HG03571 (cell line): Measurements from ENCODE around the gene PTPMT1.
A peak's percentile ranks its signal among the peaks of the same experiment; 100 is the strongest.
"Not testable (repeated sequence)": the region's sequence is repeated elsewhere in the genome, so short reads cannot be mapped to it uniquely, and the experiment has no call there.

Experiments used
- ATAC-seq: cut with Tn5 transposase; IDR thresholded peaks from one replicate; pipeline ENCODE4 v1.9.1; 2021; ENCODE audit not compliant: unreplicated experiment

PTPMT1 gene, protein sequence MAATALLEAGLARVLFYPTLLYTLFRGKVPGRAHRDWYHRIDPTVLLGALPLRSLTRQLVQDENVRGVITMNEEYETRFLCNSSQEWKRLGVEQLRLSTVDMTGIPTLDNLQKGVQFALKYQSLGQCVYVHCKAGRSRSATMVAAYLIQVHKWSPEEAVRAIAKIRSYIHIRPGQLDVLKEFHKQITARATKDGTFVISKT

DNA sequence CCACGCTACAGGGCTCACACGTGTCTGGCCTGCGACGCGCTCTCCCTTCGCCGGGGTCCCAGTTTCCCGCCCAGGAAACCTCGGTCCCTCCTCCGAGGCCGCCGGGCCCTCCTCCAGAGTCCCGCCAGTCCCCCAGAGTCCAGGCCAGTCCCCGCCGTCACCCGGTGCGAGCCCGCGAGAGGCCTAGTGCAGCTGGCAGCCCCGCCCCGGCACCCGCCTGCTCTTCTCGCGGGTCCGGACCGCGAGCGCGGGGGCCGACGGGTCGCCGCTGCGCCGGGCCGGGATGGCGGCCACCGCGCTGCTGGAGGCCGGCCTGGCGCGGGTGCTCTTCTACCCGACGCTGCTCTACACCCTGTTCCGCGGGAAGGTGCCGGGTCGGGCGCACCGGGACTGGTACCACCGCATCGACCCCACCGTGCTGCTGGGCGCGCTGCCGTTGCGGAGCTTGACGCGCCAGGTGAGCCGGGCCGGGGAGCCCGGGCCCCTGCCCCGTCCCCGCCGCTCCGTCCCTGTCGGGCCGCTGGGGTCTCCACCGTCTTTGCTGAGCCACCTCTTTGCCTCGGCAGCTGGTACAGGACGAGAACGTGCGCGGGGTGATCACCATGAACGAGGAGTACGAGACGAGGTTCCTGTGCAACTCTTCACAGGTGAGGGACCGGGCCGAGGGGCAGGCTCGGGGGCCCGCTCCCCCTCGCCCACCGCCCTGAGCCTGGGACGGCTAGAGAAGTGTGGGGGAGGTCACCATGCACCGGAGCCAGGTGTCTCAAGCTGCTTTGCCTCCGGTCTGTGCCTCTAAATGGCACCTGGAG lies at the start of gene PTPMT1:
TSS of gene PTPMT1 (plus strand) at position 260 of the 809 bp plus-strand sequence. CDS start at position 284, 24 bp downstream.
- ATAC-seq, result peak; percentile 87

DNA sequence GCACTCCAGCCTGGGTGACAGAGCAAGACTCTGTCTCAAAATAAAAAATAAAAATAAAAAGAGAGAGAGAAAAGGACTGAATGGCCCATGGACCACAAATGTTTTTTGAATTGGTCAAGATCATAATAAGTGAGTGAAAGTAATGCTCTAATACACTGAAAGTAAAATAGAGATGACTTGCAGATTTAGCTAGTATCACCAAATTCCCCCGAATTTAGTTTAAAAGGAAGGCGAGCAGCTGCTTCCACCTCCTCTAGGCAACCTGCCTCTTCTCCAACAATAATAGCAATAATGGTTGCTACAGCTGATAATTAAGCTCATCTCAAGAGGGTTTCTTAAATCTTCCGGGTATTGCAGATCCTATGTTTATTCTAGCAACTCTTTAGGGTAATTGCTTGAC lies 49.2 kb upstream of the PTPMT1 start:
- ATAC-seq, result no peak

DNA sequence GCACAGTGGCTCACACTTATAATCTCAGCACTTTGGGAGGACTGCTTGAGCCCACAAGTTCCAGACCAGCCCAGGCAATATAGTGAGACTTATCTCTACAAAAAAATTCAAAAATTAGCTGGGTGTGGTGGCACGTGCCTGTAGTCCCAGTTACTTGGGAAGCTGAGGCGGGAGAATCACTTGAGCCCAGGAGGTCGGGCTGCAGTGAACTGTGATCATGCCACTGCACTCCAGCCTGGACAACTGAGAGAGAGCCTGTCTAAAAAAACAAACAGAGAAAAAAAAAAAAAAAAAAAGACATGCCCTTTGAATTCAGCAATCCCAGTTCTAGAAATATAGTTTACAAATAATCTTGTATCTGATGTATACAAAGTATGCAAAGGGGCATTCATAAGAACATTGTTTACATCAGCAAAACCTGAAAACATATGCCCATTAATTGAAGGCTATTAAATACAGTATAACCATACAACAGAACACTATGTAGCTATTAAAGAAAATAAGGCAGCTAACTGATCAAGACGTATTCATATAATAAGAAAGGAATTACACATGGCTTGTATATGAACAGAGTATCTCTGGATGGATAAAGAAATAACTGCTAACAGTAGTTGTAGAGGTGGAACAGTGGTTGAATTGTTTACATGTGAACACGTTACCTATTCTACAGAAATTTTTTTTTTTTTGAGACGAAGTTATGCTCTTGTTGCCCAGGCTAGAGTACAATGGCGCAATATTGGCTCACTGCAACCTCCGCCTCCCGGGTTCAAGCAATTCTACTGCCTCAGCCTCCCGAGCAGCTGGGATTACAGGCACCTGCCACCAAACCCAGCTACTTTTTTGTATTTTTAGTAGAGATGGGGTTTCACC lies 48.2 kb upstream of the PTPMT1 start:
- no peak for ATAC-seq

DNA sequence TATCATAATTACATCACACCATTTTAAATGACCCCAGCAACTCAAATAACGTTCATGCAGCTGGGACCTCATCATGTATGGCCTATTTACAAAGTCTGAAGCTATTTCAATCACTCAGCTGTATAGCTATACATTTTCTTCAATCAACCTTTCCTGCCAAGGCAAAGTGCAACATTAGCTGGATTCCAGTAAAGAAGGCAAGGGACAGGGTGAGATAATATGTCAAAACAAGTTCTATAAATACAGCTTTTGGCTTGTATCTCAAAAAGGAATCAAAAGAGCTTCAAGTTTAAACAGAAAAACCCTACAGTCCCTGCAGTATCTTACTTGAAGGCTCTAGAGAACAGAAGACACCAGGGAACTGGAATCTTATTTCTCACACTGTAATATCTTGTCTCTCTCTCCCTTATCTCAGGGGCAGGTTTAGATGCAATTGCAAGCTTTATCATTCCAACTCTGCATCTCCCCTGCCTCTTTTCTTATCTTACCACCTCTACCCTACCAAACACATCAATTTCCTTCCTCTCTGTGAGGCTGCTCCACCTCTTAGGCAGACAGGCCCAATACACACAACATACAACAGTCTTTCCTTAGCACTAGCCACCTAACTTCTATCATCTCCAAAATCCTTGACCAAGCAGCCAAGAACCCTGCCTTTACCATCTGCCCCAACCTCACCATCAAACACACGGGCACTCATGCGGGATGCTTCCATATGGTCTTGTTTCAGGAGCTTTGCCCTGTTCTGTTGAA lies 47.0 kb upstream of the PTPMT1 start:
- ATAC-seq, result no peak

DNA sequence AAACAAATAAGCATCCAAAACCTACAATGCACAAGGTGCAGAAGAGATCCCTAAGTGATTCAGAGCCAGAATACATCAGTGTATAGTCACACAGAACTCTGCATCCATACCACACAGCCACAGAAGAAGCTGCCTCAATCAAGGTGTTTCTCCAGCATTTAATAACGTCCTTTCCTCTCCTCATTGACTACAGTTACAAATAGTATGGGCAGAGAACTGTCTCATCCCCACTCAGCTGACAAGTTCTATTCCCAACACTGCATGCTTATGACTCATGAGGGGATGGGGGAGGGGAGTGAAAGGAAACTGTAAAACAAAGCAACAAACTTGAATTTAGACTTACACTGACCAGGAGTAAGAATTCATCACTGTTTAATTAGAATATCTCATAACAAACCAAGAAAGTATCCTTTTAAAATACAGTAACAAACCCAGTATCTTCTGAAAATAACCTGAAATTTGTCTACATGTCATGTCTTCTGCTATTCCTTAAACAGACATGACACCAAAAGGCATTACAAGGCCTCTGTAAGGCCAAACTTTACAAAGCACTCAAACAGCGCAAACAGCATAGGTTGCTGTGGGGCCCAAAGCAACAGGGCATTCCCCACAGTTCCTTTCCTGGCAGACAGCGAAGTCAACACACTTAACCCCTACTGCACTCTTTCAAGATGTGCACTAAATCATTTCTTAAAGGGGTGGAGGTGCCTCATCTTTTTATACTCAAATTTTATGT lies 41.7 kb upstream of the PTPMT1 start:
- ATAC-seq, result no peak

DNA sequence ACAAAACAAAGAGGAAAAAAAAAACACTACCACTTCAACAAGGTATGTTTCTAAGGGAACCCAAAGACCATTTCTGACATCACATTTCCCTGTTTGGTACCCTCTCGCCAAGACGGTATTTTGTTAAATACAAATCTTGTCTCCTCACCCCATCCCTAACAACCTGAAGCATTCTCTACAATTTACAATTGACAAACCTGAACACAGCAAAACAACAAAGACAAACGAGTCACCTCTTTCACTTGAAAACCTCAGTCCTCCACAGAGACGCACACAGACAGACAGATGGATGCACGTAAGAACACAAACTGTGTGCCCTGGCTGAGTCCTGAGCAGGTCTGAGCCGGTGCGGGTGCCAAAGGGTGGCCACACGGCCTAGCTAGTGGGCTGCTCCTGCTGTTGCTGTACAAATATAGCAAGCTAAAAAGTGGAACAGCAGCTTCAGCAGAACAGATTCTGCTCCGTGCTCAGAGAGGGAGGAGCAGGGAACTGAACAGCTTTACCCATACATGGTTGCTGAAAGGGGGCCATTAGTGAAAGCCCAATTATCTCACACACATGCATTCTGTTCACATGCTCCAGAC lies 41.0 kb upstream of the PTPMT1 start:
- no peak for ATAC-seq

DNA sequence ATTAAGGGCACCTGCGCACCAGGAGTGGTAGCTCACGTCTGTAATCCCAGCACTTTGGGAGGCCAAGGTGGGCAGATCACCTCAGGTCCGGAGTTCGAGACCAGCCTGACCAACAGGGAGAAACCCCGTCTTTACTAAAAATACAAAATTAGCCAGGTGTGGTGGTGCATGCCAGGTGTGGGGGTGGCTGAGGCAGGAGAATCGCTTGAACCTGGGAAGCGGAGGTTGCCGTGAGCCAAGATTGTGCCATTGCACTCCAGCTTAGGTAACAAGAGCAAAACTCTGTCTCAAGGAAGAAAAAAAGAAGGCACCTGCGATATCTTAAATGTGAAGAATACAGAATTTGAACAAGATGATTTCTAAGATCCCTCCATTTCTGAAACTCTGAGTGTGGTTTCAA lies 39.4 kb upstream of the PTPMT1 start:
- ATAC-seq, result not testable (repeated sequence)

DNA sequence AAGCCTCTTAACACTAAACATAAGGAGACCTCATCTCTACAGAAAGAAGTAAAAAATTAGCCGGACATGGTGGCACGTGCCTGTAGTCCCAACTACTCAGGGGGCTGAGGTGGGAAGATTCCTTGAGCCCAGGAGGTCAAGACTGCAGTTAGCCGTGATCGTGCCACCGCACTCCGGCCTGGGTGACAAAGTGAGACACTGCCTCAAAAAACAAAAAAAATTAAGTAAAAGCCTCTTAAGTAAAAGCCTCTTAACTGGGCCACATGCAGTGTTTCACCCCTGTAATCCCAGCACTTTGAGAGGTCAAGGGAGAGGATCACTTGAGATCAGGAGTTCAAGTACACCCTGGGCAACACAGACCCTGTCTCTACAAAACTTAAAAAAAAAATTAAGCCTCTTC lies 38.2 kb upstream of the PTPMT1 start:
- ATAC-seq, result no peak

DNA sequence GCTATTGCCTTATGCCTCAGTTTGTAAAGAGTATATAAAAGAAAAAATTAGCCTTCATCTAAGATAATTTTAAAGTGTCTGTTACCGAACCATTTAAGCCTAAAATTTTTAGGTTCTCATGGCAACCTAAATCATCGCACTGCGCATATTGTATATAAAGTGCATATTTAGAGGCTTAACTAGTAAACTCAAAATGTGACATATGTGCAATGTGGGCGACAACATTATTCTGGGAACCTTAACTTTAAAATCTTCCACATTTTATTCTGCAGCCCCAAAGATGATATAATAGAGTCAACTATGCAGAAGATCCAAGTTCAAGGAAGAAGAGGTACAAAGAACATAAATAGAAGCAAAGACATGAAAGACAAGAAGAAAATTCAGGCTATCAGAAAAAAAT lies 35.4 kb upstream of the PTPMT1 start:
- ATAC-seq, result no peak

DNA sequence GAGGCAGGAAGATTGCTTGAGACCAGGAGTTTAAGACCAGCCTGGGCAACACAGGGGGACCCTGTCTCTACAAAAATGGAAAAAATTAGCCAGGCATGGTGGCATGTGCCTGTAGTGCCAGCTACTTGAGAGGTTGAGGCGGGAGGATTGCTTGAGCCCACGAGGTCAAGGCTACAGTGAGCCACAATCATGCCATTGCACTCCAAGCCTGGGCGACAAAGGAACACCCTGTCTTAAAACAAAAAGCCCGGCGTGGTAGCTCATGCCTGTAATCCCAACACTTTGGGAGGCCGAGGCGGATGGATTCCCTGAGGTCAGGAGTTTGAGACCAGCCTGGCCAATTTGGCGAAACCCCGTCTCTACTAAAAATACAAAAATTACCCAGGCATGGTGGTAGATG lies 34.7 kb upstream of the PTPMT1 start:
- not testable (repeated sequence) for ATAC-seq

DNA sequence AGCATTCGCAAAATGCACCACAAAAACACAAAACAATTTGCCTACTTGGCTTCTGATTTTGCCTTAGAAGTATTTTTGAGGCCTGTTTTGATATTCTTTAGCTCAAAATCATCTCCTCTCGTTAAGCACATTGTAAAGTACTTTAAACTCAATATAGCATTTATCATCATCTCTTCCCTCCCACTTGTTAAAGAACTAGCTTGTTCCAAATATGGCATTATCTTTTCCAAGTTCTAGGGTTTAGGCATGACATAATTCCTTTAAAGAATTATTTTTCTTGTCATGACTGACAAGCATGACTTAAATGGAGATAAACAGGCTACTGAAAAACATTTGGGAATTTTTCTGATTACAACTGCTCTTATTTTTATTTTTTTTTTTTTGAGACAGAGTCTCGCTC lies 33.7 kb upstream of the PTPMT1 start:
- no peak for ATAC-seq

DNA sequence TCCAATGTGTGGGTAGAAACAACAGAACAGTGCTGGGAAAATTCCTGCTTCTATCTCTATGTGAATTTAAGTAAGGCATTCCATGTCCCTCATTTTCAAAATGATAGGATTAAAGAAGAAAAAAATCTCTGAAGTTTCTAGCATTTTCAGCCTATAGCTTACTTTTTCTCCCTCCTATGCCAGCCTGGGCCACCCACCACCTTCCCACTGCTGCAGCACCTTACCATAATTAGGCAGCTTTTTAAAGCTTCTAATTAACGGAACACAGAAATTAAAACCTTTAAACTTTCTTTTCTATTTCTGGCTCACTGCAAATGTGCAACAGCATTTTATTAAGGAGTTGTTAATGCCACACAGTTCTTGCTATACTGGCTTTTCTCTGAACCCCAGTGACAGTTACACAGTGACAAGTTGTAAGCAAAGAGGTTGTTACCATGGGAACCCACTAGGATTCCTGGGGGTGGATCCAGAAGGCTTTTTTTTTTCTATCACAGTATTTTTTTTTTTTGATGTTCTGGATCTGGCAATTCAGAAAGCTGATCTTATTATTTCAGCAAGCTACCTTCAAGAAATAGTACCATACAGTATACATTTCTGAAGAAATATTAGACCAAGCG lies 32.7 kb upstream of the PTPMT1 start:
- ATAC-seq, result no peak

DNA sequence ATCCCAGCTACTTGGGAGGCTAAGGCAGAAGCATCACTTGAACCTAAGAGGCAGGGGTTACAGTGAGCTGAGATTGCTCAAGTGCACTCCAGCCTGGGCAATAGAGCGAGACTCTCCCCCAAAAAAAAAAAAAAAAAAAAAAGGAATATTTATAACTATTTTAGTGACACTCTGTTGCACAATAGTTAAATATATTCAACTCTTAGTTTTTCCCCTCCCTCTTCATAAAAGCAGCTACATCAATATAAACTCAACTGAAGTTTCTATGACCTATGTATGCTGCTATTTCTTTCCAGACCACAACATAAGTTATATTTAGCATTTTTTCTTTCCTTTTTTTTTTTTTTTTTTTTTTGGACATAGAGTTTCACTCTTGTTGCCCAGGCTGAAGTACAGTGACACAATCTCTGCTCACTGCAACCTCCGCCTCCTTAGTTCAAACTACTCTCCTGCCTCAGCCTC lies 31.7 kb upstream of the PTPMT1 start:
- ATAC-seq, result no peak

DNA sequence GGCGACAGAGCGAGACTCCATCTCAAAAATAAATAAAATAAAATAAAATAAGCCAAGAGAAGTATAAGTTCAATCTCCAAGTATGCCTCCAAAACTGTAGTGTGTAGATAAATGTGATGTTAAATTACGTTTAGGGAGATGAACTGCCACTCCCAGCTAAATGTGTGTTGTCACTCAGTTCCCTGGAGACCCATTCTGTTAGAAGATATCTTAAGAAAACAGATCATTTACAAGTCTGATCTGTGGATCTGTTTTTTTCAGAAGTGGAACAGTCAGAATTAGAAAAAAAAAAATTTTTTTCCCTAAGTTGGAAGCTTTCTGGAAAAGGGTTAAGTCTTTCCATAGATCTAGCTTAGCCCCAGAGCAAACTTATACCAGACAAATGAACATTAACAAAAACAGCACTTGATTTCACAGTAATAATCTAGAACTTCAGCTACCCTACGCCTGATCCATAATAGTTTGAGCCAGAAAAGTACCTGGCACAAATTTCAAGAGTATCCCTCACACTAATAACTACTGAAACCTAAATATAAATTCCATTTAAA lies 30.6 kb upstream of the PTPMT1 start:
- ATAC-seq, result no peak

DNA sequence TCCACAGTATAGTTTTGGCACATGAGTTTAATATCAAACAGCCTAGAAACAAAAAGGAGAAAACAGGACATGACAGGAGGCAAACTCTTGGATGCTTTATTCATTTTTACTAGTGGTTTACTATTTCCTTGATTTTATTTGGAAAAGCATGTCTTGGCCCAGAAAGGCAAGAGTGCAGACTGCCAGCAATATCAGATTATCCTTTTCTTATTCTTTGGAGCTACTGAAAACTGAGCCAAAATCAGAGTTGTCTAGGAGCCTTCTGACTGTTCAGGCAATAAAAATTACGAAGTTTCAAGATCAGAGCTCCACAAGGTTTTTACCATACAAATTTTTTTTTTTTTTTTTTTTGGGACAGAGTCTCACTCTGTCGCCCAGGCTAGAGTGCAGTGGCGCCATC lies 28.5 kb upstream of the PTPMT1 start:
- no peak for ATAC-seq

DNA sequence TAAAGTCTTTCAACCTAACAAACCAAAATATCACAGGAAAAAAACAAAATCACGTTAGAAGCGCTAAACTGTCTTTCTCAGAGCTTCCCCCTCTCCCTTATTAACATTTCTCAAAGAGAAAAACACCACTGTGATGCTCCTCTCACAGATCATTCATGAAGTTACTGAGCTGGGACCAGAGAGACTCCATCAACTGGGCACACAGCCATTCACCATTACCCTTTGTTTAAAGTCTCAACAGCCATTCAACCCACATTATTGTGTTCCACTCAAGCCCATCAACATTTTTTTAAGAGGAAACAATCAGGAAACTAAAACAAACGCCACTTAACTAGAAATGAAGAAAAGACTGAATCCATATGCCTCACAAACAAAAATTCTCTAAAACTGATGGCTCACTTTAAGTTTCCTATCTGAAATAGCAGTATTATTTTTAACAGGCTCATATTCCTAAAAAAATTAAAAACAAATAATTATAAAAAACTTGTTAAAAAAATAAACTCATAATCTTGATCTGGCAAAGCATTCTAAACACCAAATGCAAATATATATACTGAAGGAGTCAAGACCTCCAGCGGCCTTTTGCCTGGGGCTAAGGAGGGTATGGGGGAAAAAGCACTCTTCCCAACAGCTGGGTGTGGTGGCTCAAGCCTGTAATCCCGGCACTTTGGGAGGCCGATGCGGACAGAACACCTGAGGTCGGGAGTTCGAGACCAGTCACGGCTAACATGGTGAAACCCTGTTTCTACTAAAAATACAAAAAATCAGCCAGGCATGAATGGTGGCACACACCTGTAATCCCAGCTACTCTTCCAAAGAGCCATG lies 26.4 kb upstream of the PTPMT1 start:
- no peak for ATAC-seq

DNA sequence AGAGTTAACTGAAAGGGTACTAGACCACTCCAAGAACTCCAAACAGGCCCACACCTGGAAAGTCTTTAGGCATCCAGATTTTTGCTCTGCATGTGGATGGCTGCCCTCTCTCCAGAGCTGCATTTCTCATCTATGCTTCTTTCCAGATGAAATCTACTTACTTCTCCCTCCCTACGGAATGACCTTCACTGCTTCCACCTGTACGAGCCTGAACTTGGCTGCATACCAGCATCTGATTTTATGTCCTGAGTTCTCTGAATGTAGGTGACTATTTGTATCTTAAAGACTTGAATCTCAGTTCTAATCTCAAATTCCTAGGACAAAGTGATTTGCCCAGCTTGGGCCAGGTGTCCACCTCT lies 25.7 kb upstream of the PTPMT1 start:
- no peak for ATAC-seq

DNA sequence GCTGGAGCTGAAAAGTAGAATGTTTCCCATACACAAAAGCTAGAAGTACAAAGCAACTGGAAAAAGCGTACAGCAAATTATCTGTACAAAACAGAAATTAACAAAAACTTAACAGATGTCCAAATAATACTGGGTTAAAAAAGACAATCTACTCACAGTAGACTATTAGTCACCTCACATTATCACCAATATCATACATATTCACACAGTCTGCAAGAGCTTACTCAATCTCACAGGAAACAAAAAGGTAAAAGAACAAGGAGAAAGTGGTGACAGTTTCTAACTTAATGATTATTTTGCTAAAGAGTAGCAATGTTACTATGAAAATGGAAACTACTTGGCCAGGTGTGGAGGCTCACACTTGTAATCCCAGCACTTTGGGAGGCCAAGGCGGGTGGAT lies 24.3 kb upstream of the PTPMT1 start:
- ATAC-seq, result no peak
